ENCODE data around the gene MAST4.
"Not testable (repeated sequence)": the region's sequence is repeated elsewhere in the genome, so short reads cannot be mapped to it uniquely, and the experiment has no call there.

The MAST4 gene

DNA sequence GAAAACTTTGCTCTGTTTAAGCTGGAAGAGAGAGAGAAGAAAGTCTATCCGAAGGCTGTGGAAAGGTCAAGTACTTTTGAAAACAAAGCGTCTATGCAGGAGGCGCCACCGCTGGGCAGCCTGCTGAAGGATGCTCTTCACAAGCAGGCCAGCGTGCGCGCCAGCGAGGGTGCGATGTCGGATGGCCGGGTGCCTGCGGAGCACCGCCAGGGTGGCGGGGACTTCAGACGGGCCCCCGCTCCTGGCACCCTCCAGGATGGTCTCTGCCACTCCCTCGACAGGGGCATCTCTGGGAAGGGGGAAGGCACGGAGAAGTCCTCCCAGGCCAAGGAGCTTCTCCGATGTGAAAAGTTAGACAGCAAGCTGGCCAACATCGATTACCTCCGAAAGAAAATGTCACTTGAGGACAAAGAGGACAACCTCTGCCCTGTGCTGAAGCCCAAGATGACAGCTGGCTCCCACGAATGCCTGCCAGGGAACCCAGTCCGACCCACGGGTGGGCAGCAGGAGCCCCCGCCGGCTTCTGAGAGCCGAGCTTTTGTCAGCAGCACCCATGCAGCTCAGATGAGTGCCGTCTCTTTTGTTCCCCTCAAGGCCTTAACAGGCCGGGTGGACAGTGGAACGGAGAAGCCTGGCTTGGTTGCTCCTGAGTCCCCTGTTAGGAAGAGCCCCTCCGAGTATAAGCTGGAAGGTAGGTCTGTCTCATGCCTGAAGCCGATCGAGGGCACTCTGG, 567.8 kb downstream of the MAST4 start:
- no peak for DNase-seq (ENCODE audit: low read depth)

DNA sequence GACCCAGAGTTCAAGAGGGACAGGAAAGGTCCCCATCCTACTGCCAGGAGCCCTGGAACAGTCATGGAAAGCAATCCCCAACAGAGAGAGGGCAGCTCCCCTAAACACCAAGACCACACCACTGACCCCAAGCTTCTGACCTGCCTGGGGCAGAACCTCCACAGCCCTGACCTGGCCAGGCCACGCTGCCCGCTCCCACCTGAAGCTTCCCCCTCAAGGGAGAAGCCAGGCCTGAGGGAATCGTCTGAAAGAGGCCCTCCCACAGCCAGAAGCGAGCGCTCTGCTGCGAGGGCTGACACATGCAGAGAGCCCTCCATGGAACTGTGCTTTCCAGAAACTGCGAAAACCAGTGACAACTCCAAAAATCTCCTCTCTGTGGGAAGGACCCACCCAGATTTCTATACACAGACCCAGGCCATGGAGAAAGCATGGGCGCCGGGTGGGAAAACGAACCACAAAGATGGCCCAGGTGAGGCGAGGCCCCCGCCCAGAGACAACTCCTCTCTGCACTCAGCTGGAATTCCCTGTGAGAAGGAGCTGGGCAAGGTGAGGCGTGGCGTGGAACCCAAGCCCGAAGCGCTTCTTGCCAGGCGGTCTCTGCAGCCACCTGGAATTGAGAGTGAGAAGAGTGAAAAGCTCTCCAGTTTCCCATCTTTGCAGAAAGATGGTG, 568.8 kb downstream of the MAST4 start:
- no peak for DNase-seq (ENCODE audit: low read depth)

DNA sequence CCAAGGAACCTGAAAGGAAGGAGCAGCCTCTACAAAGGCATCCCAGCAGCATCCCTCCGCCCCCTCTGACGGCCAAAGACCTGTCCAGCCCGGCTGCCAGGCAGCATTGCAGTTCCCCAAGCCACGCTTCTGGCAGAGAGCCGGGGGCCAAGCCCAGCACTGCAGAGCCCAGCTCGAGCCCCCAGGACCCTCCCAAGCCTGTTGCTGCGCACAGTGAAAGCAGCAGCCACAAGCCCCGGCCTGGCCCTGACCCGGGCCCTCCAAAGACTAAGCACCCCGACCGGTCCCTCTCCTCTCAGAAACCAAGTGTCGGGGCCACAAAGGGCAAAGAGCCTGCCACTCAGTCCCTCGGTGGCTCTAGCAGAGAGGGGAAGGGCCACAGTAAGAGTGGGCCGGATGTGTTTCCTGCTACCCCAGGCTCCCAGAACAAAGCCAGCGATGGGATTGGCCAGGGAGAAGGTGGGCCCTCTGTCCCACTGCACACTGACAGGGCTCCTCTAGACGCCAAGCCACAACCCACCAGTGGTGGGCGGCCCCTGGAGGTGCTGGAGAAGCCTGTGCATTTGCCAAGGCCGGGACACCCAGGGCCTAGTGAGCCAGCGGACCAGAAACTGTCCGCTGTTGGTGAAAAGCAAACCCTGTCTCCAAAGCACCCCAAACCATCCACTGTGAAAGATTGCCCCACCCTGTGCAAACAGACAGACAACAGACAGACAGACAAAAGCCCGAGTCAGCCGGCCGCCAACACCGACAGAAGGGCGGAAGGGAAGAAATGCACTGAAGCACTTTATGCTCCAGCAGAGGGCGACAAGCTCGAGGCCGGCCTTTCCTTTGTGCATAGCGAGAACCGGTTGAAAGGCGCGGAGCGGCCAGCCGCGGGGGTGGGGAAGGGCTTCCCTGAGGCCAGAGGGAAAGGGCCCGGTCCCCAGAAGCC, 569.6 kb downstream of the MAST4 start:
- no peak for DNase-seq (ENCODE audit: low read depth)

DNA sequence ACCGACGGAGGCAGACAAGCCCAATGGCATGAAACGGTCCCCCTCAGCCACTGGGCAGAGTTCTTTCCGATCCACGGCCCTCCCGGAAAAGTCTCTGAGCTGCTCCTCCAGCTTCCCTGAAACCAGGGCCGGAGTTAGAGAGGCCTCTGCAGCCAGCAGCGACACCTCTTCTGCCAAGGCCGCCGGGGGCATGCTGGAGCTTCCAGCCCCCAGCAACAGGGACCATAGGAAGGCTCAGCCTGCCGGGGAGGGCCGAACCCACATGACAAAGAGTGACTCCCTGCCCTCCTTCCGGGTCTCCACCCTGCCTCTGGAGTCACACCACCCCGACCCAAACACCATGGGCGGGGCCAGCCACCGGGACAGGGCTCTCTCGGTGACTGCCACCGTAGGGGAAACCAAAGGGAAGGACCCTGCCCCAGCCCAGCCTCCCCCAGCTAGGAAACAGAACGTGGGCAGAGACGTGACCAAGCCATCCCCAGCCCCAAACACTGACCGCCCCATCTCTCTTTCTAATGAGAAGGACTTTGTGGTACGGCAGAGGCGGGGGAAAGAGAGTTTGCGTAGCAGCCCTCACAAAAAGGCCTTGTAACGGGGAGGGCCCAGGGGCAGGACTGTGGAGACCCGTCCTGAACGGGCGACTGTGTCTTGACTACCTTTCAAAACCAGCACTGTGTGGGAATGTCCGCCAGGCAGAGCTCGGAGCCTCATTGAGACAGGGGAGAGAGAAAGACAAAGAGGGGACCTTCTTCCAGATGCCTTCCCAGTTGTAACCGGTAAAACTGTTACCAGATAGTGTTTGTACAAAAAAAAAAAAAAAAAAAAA, 570.5 kb downstream of the MAST4 start:
- DNase-seq (ENCODE audit: low read depth): no peak

DNA sequence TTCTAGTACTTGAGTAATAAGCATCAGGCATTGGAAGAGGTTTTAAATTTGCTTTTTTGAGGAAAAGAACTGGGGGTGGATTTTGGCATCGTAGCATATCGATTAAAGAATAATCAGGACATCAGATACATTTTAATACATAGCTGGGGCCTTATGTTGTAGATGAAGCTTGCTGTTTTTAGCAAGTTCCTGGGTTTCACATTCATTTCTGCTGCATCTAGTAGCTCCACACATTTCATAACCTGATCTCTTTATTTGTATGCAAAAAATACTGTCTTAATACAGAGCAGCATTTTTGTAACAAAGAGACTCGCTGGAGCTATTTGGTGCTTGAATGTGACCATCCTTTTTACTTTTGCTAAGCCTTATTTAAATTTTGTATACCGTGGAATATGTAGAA, 571.9 kb downstream of the MAST4 start:
- no peak for DNase-seq (ENCODE audit: low read depth)

DNA sequence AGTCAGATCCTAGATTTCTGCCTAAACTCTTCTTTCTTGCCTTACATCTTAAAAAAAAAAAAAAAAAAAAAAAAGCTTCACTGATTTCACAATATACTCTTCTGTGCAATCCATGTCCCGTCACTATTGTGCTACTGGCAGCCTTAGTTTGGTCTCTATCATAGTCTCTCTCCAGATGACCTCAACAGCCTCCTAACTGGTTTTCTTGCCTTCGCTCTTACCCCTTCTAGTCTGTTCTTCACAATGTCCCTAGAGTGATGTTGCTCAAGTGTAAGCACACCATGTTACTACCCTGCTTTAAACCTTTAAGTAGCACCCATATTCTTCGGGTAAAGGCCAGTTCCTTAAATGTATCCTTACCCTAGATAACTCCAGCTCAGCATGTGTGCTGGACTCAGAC, 574.6 kb downstream of the MAST4 start:
- no peak for DNase-seq (ENCODE audit: low read depth)

DNA sequence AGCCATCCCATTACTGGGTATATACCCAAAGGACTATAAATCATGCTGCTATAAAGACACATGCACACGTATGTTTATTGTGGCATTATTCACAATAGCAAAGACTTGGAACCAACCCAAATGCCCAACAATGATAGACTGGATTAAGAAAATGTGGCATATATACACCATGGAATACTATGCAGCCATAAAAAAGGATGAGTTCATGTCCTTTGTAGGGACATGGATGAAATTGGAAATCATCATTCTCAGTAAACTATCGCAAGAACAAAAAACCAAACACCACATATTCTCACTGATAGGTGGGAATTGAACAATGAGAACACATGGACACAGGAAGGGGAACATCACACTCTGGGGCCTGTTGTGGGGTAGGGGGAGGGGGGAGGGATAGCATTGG, 577.2 kb downstream of the MAST4 start:
- not testable (repeated sequence) for DNase-seq (ENCODE audit: low read depth)

DNA sequence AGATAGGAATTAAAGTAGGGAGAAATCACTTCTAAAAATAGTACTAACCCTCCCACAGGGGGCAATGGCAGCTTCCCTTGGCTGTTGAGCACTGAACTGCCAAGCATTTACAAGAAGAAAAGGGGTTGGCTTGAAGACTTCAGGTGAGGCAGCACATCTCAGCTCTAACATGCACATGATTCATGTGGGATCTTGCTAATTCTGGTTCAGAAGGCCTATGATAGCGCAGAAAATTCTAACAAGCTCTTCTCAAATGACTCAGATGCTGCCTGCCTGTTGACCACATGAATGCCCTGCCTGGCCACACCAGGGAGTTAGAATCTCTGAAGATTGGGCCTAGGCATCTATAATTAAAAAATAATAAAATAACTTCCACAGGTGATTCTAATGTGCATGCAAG, 577.8 kb downstream of the MAST4 start:
- DNase-seq (ENCODE audit: low read depth): no peak

DNA sequence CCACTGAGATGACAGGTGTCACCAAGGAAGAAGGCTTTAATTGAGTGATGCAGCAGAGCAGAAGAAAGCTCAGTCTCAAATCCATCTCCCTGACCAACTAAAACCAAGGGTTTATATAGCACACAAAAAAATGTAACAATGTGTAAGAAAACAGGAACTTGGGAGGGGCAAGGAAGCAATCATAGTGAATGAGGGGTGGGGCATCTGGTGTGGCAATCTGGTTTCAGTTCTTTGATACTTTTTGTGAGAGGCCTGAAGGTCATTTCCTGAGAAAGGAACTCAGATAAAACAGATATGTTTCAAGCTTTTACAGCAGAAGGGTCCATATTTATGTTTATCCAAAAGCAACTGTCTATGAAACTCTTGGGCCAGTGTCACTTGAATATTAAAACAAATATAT, 580.7 kb downstream of the MAST4 start:
- DNase-seq (ENCODE audit: low read depth): no peak

DNA sequence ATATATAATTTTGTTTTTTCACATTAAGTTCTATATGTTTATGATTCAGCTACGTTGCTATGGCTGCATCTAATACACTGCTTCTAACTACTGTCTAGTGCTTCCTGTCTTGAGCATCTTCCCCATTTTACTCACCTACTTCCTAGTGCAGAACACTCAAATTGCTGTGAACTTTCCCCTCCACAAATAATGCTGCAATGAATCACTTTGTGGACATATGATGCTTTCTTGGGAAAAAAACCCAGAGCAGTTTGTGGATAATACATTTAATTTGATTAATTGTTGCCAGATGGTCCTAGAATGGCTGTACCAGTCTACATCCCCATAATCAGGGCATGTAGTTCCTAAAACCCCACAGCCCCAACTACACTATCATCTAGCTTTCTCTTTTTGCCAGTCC, 581.9 kb downstream of the MAST4 start:
- DNase-seq (ENCODE audit: low read depth): no peak

DNA sequence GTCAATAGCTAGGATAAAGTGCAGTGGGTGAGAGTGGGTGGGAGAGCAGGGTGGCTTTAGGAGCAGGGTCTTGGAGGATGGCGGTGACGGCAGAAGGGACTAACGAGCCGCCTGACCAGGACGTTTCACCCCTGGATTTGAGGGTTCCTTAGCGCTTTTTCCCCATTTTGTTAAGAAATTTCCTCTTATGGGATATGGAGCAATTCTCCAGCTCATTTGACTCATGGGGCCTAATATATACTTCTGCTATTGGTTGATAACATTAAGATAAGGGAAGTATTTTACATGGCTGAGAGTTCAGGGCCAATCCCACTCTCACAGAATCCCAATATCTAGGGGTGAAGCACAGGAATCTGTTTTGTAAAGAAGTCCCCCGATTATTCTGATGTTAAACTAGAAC, 582.8 kb downstream of the MAST4 start:
- DNase-seq (ENCODE audit: low read depth): no peak

DNA sequence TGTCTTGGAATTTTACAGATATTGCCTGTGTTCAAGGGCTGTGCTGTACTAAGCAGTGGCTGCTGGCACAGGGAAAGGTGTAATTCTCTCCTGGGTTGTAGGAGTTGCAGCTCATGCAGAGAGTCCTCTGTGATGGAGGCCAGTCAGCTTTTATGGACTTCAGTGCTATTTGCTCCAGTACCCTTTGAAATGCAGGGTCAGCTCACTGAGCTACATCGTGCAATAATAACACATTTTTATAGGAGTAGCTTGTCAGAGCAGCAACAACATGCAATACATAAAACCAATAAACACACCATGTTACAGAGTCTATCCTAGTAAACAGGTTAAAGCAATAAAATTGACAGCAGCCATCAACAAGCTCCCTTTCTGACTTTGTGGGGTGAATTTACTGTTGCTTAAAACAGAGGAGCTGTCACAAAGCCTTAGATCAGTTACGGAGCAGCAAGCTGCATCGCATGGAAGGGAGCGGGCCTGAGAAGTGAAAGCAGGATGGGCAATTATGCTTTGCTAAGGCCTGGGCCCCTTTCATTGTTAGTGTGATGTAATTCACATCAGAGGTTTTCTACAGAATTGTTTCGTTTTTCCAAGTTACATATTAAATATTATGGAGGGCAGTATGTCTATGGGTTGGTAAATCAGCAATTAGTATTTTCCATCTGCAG, 583.6 kb downstream of the MAST4 start:
- DNase-seq (ENCODE audit: low read depth): no peak

DNA sequence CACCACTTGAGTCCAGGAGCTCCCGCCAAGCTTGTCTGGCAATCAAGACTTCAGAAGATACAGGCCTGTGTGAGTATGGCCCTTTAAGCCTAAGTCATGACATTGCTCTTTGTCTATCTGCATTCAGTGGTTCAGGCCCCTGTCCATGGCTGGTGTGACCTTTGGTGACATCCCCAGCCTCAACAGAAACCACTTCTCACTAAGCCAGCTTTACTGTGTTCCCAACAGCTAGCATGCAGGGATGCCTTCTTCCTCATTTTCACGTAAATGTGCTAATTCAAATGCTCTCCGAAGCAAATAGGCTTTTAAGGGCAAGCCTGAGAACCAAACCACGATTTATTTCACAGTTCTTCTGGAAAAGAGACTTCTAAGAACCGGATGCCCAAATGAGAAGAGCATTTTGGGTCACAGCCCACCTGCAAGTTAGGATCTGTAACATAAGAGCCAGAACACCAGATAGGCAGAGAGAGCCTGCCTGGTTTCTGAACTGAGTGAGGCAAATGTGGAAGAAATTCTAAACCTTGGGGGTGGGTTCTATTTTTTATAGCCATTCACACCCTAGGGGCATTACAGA, 585.5 kb downstream of the MAST4 start:
- no peak for DNase-seq (ENCODE audit: low read depth)

DNA sequence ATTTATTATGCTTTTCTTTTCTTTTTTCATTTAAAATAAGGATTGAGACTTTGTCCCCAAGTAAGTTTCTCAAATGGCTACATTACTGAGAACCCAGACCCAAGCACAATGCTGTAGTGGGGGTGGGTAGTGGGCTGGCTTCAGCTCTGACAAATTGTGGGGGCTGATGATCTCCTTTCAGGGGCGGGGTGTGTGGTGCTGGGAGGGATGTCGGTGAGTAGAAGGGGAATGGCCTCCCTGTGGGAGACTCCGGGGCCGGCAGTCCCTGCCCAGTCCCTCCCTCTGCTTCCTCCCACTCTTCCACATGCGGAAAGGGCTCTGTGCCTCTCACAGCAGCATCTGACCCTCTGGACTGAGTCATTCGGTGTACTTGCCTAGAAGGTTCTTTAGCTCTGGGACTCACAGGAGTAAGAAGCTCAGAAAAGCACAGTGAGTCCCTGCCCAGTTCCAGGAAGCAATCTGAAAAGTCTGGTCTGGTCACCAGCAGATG, 586.2 kb downstream of the MAST4 start:
- no peak for DNase-seq (ENCODE audit: low read depth)

DNA sequence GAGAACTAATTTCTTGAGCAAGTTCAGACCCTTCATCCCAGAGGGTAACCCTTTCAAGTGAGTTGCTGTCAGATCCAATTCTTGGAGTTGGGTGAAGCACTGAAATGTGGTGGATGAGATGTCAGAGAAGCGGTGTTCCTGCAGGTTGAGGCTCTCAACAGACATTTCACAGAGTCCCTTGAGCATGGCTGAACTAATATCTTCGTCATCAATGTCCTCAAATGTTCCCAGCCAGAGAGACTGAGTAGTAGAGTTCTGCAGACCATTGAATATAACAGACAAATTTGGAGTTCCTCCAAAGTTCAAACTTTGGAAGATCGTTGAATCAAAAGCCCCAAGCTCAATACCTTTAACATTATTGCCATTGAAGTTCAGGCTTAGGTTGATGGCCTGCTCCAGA, 587.7 kb downstream of the MAST4 start:
- DNase-seq (ENCODE audit: low read depth): no peak

DNA sequence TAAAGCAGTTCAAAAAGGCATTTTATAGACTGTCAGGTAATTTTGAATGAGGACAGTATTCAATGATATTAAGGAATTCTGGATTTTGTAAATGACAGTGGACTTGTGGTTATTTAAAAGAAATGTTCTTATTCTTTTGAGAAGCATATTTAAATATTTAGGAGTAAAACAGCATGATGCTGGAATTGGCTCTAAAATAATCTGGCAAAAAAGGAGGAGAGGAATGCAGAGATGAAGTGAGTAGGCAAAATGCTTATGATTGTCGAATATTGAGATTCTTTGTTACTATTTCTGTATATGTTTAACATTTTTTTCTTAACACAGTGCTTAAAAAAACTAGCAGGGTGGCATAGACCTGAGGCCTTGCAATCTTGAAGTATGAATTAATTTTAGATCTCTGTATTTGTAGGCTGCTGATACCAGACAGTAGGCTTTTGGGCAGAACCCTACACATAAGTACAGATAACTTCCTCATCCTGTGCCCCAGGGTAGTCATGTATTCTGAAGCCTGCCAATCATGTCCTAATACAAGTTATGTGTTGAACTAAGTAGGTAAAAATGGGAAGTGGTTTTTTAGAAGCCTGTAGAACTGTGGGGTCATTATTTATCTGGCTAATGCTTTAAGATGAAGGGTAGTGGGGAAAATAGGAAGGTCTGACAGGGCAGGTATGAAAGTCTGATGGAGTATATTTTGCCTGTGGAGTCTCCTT, 591.0 kb downstream of the MAST4 start:
- no peak for DNase-seq (ENCODE audit: low read depth)

DNA sequence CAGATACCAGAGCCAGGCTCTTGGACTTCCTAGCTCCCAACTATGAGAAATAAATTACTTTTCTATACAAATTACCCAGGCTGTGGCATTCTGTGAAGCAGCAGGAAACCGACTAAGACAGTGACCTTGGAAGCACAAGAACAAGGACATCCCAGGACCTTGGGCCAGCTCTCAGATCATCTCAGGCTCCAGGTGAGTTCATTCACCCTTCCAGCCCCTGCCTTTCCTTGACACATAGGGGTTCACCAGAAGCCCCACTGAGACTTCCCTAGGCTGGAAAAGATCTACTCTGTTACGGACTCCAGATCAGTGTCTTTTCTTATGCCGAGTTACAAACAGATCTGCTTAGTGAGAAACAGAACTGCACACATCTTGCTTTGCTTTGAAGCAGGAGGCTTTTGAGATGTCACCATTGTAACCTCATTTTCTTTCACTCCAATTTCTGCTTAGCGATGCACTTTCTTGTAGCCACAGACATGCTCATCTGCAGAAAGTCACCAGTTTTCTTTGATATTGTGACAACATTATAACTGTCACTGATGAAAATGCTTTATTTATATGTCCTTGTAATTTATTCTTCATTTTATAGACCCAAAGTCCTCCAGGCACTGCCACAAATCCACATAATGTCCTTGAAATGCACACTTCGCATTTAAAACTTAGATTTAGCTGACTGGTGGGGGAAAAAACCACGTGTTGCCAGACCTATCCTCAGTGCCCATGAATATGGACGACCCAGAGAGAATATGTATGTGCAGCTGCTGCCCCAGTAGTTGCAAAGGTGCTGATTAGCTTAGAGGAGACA, 592.3 kb downstream of the MAST4 start:
- DNase-seq (ENCODE audit: low read depth): no peak

DNA sequence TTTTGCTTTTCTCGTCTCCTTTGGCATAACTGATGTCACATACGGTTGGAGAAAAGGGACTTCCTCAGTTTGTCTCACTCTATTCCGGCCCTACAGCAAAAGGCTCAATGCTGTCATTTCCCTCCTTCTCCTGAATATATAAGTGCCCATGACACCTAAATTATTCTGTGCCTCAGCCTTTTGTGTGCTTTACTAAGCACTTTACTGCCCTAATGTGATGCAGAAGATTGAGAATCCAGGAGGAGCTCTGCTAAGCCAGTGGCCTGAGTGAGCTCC, 592.8 kb downstream of the MAST4 start:
- no peak for DNase-seq (ENCODE audit: low read depth)

DNA sequence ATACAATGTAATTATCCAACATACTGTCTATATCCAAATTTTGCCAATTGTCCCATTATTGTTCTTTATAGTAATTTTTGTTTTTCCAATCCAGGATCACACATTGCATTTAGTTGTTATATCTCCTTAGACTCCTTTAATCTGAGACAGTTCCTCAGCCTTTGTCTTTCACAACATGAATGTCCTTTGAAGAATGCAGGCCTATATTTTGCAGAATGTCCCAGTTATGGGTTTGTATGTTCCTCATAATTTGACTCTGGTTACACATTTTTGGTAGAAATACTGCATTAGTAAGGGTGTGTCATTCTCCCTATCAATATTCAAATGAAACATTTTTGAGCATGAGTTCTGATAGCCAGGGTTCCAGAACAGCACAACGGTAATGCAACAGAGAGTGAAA, 593.7 kb downstream of the MAST4 start:
- no peak for DNase-seq (ENCODE audit: low read depth)

DNA sequence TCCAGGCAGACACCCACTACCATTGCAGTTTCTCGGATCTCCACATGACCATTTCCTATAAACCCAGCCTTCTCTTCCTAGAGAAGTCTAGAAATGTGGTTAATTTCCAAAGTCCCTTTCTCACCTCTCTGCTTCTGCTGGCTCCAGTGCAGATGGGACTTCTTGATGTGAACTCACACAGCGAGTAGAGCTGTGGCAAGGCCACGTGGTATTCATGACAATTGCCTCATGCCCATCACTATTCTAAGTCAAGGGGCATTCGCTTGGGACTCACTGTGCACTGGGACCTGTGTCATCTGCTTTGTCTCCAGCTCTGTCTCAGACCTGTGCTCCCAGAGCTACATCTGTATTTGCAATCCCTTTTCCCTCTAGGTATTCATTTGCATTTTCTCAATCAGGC, 594.2 kb downstream of the MAST4 start:
- no peak for DNase-seq (ENCODE audit: low read depth)
